ENCODE data around the gene MYEOV. TPM values are rescaled to one million over a fixed set of nuclear protein-coding genes. Genes with fewer than 3 reads are reported as not detected.

MYEOV gene
- total RNA-seq, 4 donors from 2014 or later = not detected

DNA sequence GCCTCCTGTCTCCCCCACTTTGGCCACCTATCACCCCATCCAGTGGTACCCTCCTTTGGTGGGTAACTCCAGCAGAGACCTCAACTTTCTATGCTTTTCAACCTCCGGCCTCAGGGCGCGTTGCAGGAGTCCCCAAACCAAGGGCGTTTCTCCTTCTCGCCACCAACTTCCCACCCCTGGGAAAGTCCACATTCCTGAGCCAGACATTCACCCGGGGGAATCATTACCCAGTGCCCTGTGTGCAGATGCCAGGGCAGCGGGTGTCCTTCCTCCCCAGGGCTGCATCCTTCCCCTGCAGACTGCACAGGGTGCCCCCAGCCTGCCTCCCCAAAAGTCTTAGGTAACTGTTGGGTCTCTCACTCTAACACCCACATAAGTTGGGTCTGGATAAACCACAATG is 26.4 kb downstream of the MYEOV start:
- intact Hi-C loops (cut with DNase I) = no loop called here
- Histone ChIP-seq H3K4me3 (no peak overlapping the region), H3K9me3 (peaks cover 0 to 8% (median 0%) of the 10 kb centered on the region in 4 donors), H3K27me3 (no peaks in the 10 kb centered on the region), H3K27ac (replicated peaks in 1 of 4) (no peak overlapping the region), H3K4me1 (no peaks in the 10 kb centered on the region), H3K36me3 (no peaks in the 10 kb centered on the region)
- TF ChIP-seq EP300 (IDR thresholded peaks at IDR 0.05) (no peak), POLR2A (IDR thresholded peaks at IDR 0.05; ENCODE audit: low read depth) (no peak), POLR2AphosphoS5 (IDR thresholded peaks at IDR 0.05) (no peak)
- TF ChIP-seq, protein P1, sequence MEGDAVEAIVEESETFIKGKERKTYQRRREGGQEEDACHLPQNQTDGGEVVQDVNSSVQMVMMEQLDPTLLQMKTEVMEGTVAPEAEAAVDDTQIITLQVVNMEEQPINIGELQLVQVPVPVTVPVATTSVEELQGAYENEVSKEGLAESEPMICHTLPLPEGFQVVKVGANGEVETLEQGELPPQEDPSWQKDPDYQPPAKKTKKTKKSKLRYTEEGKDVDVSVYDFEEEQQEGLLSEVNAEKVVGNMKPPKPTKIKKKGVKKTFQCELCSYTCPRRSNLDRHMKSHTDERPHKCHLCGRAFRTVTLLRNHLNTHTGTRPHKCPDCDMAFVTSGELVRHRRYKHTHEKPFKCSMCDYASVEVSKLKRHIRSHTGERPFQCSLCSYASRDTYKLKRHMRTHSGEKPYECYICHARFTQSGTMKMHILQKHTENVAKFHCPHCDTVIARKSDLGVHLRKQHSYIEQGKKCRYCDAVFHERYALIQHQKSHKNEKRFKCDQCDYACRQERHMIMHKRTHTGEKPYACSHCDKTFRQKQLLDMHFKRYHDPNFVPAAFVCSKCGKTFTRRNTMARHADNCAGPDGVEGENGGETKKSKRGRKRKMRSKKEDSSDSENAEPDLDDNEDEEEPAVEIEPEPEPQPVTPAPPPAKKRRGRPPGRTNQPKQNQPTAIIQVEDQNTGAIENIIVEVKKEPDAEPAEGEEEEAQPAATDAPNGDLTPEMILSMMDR (IDR thresholded peaks at IDR 0.05) = no peak
- 86% methylated on average over 7 of the region's 7 CpGs for WGBS
- no peak for DNase-seq (ENCODE audit: extremely low spot score)

DNA sequence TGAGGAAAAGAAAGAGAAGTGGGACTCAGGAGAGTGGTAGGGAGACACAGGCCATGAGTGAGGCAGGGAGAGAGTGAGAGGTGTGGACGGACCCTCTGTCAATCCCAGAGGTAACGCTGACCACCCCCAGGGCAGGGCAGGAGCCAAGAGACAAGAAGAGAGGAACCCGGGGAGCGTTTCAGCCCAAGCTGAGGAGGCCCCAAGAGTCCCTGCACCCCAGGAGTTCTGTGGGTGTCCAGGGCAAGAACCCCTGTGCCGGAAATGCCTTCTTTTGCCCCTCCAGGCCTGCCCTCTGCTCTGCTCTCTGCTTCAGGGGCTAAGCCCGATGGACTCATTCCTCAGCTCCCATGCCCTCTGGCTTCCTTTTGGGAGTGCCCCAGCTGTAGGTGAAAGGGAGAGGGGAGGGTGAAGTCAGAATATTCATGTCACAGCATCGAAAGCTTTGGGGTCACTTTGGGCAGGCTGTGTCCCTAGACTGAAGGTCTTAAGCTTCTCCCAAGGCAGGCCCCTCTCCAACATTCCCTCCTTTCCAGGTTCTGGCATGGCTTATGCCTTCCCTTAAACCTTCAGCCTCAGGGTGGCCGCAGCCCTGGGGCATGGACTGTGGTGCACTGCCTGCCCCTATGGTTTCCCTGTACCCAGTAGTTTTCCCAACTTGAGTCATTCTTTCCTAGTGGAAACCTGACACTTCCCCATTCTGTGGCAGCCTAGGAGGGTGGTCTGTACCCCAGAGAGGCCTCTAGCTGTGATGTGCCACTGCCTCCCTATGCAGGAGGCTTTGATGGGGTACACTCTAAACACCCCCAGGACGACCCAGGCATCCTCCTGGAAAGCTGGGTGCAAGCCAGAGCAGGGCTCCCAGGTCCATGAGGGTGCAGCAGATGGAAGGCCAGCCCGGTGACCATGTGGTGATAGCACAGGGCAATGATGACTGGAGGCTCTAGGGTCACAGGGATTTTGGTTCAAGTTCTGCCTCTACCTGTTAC is 27.1 kb downstream of the MYEOV start:
- Histone ChIP-seq H3K36me3 (no peaks in the 10 kb centered on the region), H3K4me1 (no peaks in the 10 kb centered on the region), H3K4me3 (no peak overlapping the region), H3K9me3 (peaks cover 0 to 8% (median 0%) of the 10 kb centered on the region in 4 donors), H3K27ac (replicated peaks in 1 of 4) (no peak overlapping the region), H3K27me3 (no peaks in the 10 kb centered on the region)
- TF ChIP-seq, protein P1 (IDR thresholded peaks at IDR 0.05) = no peak
- TF ChIP-seq POLR2A (IDR thresholded peaks at IDR 0.05; ENCODE audit: low read depth) (no peak), POLR2AphosphoS5 (IDR thresholded peaks at IDR 0.05) (no peak), EP300 (IDR thresholded peaks at IDR 0.05) (no peak)
- intact Hi-C loops (cut with DNase I) = no loop called here
- 91% methylated on average over 8 of the region's 10 CpGs for WGBS
- DNase-seq (ENCODE audit: extremely low spot score) = no peak

DNA sequence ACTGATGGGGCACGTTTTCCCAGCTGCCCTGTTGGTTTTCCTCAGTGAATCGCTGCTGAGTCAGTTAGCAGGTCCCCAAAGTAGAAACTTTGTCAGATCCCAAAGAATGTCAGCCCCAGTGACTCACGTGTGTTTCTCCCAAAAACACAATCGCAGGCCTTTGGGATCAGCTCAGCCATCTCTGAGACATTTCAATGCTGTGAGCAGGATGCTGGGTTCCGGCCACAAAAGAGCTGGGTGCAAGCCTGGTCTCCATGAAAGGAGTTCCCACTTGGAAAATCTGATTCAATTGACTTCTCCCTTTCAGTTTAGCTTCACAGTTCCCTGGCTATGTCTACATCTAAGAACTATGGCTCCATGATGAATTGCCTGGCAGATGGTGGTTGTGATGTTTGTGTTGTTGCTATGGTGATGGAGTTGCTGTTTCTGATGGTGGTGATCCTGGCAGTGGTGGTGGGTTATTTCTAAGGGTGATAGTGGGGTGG is 28.0 kb downstream of the MYEOV start:
- Histone ChIP-seq H3K27me3 (no peaks in the 10 kb centered on the region), H3K27ac (replicated peaks in 1 of 4) (no peak overlapping the region), H3K9me3 (peaks cover 0 to 6% (median 0%) of the 10 kb centered on the region in 4 donors), H3K36me3 (no peaks in the 10 kb centered on the region), H3K4me1 (no peaks in the 10 kb centered on the region), H3K4me3 (no peak overlapping the region)
- intact Hi-C loops (cut with DNase I) = no loop called here
- DNase-seq (ENCODE audit: extremely low spot score) = no peak
- TF ChIP-seq EP300 (IDR thresholded peaks at IDR 0.05) = no peak
- 44% methylated on average over 3 of the region's 5 CpGs for WGBS

DNA sequence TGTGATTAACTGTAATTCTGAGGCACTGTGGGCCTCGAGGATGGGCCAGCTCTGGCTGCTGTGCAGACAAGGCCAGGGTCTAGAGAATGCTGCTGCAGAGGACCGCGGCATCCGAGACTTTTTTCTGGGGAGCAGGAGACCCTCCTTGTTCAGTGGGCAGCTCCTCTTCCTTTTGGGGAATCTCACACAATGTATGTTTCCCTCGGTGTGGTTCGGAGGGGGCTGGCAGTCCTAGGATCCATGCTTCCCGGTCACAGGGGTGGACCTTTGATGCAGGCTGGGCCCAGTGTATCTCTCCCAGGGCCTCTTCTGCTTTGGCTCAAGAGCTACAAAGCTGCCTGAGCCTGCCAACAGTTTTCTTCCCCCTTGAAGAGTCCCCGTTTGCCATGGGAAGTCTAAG is 31.5 kb downstream of the MYEOV start:
- H3K27ac ChIP-seq (replicated peaks in 1 of 4) = no peak overlapping the region
- intact Hi-C loops (cut with DNase I) = no loop called here
- H3K4me1 ChIP-seq = no peaks in the 10 kb centered on the region
- TF ChIP-seq POLR2AphosphoS5 (IDR thresholded peaks at IDR 0.05) = no peak
- no peak for TF ChIP-seq EP300 (IDR thresholded peaks at IDR 0.05)
- TF ChIP-seq, protein P1 (IDR thresholded peaks at IDR 0.05) = no peak
- TF ChIP-seq POLR2A (IDR thresholded peaks at IDR 0.05; ENCODE audit: low read depth) = no peak
- no peaks in the 10 kb centered on the region for H3K36me3 ChIP-seq
- H3K9me3 ChIP-seq = no peaks in the 10 kb centered on the region
- WGBS = 94% methylated on average over 6 of the region's 8 CpGs
- no peak for DNase-seq (ENCODE audit: extremely low spot score)
- no peaks in the 10 kb centered on the region for H3K27me3 ChIP-seq
- no peak overlapping the region for H3K4me3 ChIP-seq

DNA sequence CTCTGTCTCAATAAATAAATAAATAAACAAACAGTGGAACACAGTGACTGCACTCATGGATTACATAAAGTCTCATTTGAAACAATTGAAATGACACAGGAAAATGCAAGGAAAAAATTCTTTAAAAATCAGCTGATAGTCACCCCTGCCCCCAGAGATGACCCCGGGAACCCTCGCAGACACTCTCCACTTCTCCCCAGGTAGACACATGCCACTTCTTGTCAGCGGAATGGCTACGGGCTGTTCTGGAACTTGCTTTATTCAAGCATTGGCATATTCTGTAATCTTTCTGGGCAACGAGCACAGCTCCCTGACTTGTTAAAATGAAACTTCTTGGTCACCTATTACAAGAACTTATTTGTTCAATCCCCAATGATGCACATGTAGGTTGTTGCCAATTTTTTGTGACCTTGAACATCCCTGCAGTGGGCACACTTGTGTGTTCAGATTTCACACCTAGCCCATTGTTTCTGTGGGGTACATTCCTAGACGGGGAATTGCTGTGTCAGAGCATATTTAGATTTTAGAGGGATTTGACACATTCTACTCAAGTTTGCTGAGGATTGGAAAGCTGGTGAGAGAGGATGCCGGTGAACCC is 32.8 kb downstream of the MYEOV start:
- TF ChIP-seq EP300 (IDR thresholded peaks at IDR 0.05) (no peak), POLR2AphosphoS5 (IDR thresholded peaks at IDR 0.05) (no peak), POLR2A (IDR thresholded peaks at IDR 0.05; ENCODE audit: low read depth) (no peak)
- TF ChIP-seq, protein P1 (IDR thresholded peaks at IDR 0.05) = no peak
- DNase-seq (ENCODE audit: extremely low spot score) = no peak
- H3K27me3 ChIP-seq = no peaks in the 10 kb centered on the region
- 93% methylated on average over 7 of the region's 7 CpGs for WGBS
- H3K4me3 ChIP-seq = no peak overlapping the region
- no peaks in the 10 kb centered on the region for H3K36me3 ChIP-seq
- no peak overlapping the region for H3K27ac ChIP-seq (replicated peaks in 1 of 4)
- H3K4me1 ChIP-seq = no peaks in the 10 kb centered on the region
- intact Hi-C loops (cut with DNase I) = no loop called here
- peaks cover 0 to 4% (median 0%) of the 10 kb centered on the region in 4 donors for H3K9me3 ChIP-seq

Data from esophagus muscularis mucosa (tissue), 4 donors.